Body of pancreas (tissue), 4 donors: ENCODE results near the gene ASB8.

ENCODE experiments used
- POLR2A ChIP-seq, 3 donors: fragments of 450-650 bp; IDR thresholded peaks; one replicate each; pipeline ENCODE4 v1.6.1; 2016; ENCODE audit warnings: antibody characterized with exemption in 3 of 3, mild to moderate bottlenecking in 2 of 3
- TF ChIP-seq, protein P1 (sequence below), 7 experiments: fragments of 450-650 bp in 4 of 7; fragments of 200-600 bp in 3 of 7; sonication (generic) in 3 of 7; IDR thresholded peaks; one replicate each; pipeline ENCODE4 v1.5.1; 2016 to 2019; ENCODE audit warnings: antibody characterized with exemption in 7 of 7

DNA sequence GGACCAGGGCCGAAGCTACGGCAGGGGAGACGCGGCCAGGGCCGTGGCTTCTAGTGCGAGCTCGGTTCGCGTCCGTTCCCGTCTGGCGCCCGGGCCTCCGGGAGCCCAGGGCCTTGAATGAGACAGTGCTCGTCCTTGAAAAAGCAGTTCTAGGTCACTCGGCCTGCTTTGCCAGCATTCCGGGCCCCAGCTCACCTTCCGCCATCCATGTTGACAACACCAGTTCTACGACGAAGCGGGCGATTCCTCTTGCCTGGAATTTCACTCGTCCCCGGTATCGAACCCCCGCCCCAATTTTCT, 41.3 kb upstream of the ASB8 start:
- TF ChIP-seq, protein P1, sequence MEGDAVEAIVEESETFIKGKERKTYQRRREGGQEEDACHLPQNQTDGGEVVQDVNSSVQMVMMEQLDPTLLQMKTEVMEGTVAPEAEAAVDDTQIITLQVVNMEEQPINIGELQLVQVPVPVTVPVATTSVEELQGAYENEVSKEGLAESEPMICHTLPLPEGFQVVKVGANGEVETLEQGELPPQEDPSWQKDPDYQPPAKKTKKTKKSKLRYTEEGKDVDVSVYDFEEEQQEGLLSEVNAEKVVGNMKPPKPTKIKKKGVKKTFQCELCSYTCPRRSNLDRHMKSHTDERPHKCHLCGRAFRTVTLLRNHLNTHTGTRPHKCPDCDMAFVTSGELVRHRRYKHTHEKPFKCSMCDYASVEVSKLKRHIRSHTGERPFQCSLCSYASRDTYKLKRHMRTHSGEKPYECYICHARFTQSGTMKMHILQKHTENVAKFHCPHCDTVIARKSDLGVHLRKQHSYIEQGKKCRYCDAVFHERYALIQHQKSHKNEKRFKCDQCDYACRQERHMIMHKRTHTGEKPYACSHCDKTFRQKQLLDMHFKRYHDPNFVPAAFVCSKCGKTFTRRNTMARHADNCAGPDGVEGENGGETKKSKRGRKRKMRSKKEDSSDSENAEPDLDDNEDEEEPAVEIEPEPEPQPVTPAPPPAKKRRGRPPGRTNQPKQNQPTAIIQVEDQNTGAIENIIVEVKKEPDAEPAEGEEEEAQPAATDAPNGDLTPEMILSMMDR (IDR thresholded peaks at IDR 0.05) = no peak
- TF ChIP-seq POLR2A (IDR thresholded peaks at IDR 0.05) = no peak
